Keratinocyte (primary cell): Measurements from ENCODE around the gene BNC2.

Source experiments
- EZH2 ChIP-seq: IDR thresholded peaks from one replicate; pipeline ENCODE4 v1.6.1; 2012; ENCODE audit warnings: inconsistent platforms, mild to moderate bottlenecking, low read length, moderate library complexity
- TF ChIP-seq, protein P1 (sequence below), 3 experiments: IDR thresholded peaks in 1 of 3; conservative IDR thresholded peaks in 1 of 3; optimal IDR thresholded peaks in 1 of 3; 2 replicates in 2 of 3; 3 replicates in 1 of 3; pipeline versions ENCODE3 to v1.5.1; 2011; ENCODE audit warnings: low read length in 3 of 3, mild to moderate bottlenecking in 3 of 3, moderate library complexity in 2 of 3, control low read depth in 1 of 3, inconsistent platforms in 1 of 3; ENCODE audit not compliant: insufficient read depth in 2 of 3; ENCODE audit errors: extremely low read depth in 1 of 3

DNA sequence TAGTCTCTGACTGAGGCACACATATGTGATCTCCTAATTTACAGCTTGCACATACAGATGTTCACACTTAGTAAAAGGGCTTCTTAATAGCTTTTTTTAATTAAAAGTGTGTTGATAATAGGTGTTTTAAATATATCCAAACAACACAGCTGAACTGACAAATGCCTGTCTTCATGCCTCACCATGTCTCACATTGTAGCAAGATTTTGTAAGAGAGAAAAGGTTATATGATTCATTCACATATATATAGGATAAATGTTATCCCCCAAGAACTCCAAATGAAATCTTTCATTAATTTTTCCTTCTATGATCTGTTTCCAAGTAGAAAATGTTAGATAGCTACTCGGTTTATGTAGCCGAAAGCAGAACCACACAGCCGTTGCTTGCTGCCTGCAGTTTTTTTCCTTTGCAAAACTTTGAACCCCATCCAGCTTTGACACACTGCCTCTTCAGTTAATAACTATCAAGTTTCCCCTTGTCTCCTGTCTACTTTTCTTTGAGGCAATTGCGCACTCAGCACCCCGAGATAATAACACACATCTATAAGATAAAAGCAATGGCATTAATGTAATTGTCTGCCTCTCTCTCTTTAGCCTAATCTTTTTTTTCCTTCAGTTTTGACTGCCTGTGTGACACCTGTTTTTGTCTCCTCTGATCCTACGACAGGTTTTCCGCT is 299.2 kb downstream of the BNC2 start:
- TF ChIP-seq, protein P1, sequence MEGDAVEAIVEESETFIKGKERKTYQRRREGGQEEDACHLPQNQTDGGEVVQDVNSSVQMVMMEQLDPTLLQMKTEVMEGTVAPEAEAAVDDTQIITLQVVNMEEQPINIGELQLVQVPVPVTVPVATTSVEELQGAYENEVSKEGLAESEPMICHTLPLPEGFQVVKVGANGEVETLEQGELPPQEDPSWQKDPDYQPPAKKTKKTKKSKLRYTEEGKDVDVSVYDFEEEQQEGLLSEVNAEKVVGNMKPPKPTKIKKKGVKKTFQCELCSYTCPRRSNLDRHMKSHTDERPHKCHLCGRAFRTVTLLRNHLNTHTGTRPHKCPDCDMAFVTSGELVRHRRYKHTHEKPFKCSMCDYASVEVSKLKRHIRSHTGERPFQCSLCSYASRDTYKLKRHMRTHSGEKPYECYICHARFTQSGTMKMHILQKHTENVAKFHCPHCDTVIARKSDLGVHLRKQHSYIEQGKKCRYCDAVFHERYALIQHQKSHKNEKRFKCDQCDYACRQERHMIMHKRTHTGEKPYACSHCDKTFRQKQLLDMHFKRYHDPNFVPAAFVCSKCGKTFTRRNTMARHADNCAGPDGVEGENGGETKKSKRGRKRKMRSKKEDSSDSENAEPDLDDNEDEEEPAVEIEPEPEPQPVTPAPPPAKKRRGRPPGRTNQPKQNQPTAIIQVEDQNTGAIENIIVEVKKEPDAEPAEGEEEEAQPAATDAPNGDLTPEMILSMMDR (optimal IDR thresholded peaks at IDR 0.05 in 1 of 3, IDR thresholded peaks at IDR 0.05 in 1 of 3, conservative IDR thresholded peaks at IDR 0.05 in 1 of 3; ENCODE audit: extremely low read depth in 1 of 3, insufficient read depth in 2 of 3, low read length in 3 of 3) = no peak
- no peak for TF ChIP-seq EZH2
